K562 (cell line): ENCODE results near the gene COL23A1. TPM values are rescaled to one million over a fixed set of nuclear protein-coding genes. Genes with fewer than 3 reads are reported as not detected.

Experiments
- ATAC-seq: fragments of 200-7000 bp; cut with Tn5 transposase; 3 replicates; pipeline ENCODE4 v1.9.1; 2020; ENCODE audit warnings: moderate library complexity
- BruUV-seq: library from RNA; stranded (reverse); fragments of 400-500 nt; replicated peaks from 2 replicates; lab custom pipeline; 2021; lab: Mats Ljungman, UMichigan
- CTCF ChIA-PET: fragments of 300-600 bp; formaldehyde crosslinking; extraction: SDS; loops from one replicate; lab custom pipeline; 2021; ENCODE audit warnings: low intra/inter-chr PET ratio; lab: Yijun Ruan, JAX
- POLR2A ChIA-PET: fragments of 300-600, 350-650 bp; sonication (Branson Sonifier 250); formaldehyde crosslinking; extraction: SDS; loops from one replicate; lab custom pipeline; 2021; ENCODE audit warnings: antibody characterized with exemption, inconsistent platforms; lab: Yijun Ruan, JAX
- DNase-seq, 4 experiments: peaks; one replicate each; pipeline versions ENCODE4 v3.0.0 to v3.0.0-alpha.2; 2011 to 2018; ENCODE audit warnings: low spot score in 3 of 4, mixed read lengths in 3 of 4; ENCODE audit errors: extremely low read depth in 1 of 4
- FAIRE-seq: peaks from 2 replicates; lab custom pipeline; 2011; peaks lifted over from hg19 to GRCh38; lab: Jason Lieb, UNC
- H2AFZ ChIP-seq: 2 replicates; pipeline ENCODE4 v1.6.0; 2011; ENCODE audit warnings: low read depth, low read length, control low read depth, inconsistent platforms
- H3K27ac ChIP-seq: fragments of 200-600 bp; 3 replicates; pipeline ENCODE4 v1.8.0; 2011; ENCODE audit warnings: low read depth, mild to moderate bottlenecking, control low read depth, inconsistent platforms, low read length, moderate library complexity, mixed read lengths; ENCODE audit errors: extremely low read depth
- H3K27me3 ChIP-seq, 2 experiments: fragments of 300-600 bp in 1 of 2; 2 replicates in 1 of 2; 3 replicates in 1 of 2; pipeline versions ENCODE4 v1.6.0 to v1.8.0; 2011; ENCODE audit warnings: inconsistent platforms in 2 of 2, low read length in 2 of 2, mild to moderate bottlenecking in 1 of 2, mixed read lengths in 1 of 2, moderate library complexity in 1 of 2; ENCODE audit not compliant: control insufficient read depth in 2 of 2, insufficient read depth in 2 of 2
- H3K36me3 ChIP-seq: fragments of 300-600 bp; 3 replicates; pipeline ENCODE4 v1.8.0; 2011; ENCODE audit warnings: mild to moderate bottlenecking, low read length, inconsistent platforms; ENCODE audit not compliant: control insufficient read depth, insufficient read depth
- H3K4me1 ChIP-seq, 2 experiments: fragments of 200-600 bp in 1 of 2; replicated peaks in 1 of 2; 2 replicates in 1 of 2; 3 replicates in 1 of 2; pipeline versions ENCODE4 v1.5.1 to v1.8.0; 2011; ENCODE audit warnings: inconsistent platforms in 2 of 2, low read length in 2 of 2, mild to moderate bottlenecking in 1 of 2, mixed read lengths in 1 of 2, moderate library complexity in 1 of 2; ENCODE audit not compliant: control insufficient read depth in 2 of 2, insufficient read depth in 2 of 2
- H3K4me2 ChIP-seq: 2 replicates; pipeline ENCODE4 v1.6.1; 2011; ENCODE audit warnings: low read length, control low read depth, inconsistent platforms, mixed read lengths; ENCODE audit not compliant: insufficient read depth
- H3K4me3 ChIP-seq: fragments of 200-600 bp; sonication (generic), shearing (Covaris generic); 2 replicates; pipeline ENCODE4 v1.5.1; 2016; ENCODE audit warnings: control low read depth, inconsistent platforms
- H3K79me2 ChIP-seq: fragments of 200-600 bp; 3 replicates; pipeline ENCODE4 v1.8.0; 2011; ENCODE audit warnings: low read length, inconsistent platforms; ENCODE audit not compliant: control insufficient read depth, insufficient read depth
- H3K9ac ChIP-seq, 2 experiments: 2 replicates each; pipeline versions ENCODE4 v1.6.0 to v1.6.1; 2011; ENCODE audit warnings: low read depth in 2 of 2, low read length in 2 of 2, control low read depth in 1 of 2, inconsistent platforms in 1 of 2, mild to moderate bottlenecking in 1 of 2, mixed read lengths in 1 of 2; ENCODE audit not compliant: insufficient read depth in 1 of 2
- H3K9me1 ChIP-seq: one replicate; pipeline ENCODE4 v1.6.0; 2011; ENCODE audit warnings: inconsistent platforms, mild to moderate bottlenecking, low read length, moderate library complexity; ENCODE audit not compliant: control insufficient read depth, insufficient read depth
- H3K9me3 ChIP-seq: replicated peaks from 2 replicates; pipeline ENCODE4 v1.5.1; 2011; ENCODE audit warnings: low read depth, low read length, inconsistent platforms; ENCODE audit not compliant: control insufficient read depth, insufficient read depth
- H4K20me1 ChIP-seq: replicated peaks from 2 replicates; pipeline ENCODE4 v1.6.1; 2011; ENCODE audit warnings: low read length, inconsistent platforms, mixed read lengths; ENCODE audit not compliant: control insufficient read depth, insufficient read depth
- ATF1 ChIP-seq, 2 experiments: fragments of 450-650 bp in 1 of 2; IDR thresholded peaks; 2 replicates each; pipeline ENCODE4 v1.6.1; 2016; ENCODE audit warnings: missing compliant biosample characterization in 1 of 2, missing genetic modification characterization in 1 of 2
- CBX5 ChIP-seq: IDR thresholded peaks from 2 replicates; pipeline ENCODE4 v1.6.1; 2014; ENCODE audit warnings: low read depth, borderline replicate concordance
- EGR1 ChIP-seq: fragments of 450-650 bp; conservative IDR thresholded peaks from 2 replicates; pipeline ENCODE4 v1.6.1; 2017; ENCODE audit warnings: mild to moderate bottlenecking
- EWSR1 ChIP-seq: fragments of 450-650 bp; IDR thresholded peaks from 2 replicates; pipeline ENCODE4 v1.6.1; 2018; ENCODE audit warnings: borderline replicate concordance, mild to moderate bottlenecking, low read depth, moderate library complexity; ENCODE audit not compliant: partially characterized antibody
- FIP1L1 ChIP-seq: fragments of 200-400 bp; formaldehyde crosslinking; IDR thresholded peaks from 2 replicates; pipeline ENCODE4 v1.6.1; 2018; ENCODE audit warnings: mild to moderate bottlenecking, low read depth, low read length; ENCODE audit not compliant: poor library complexity, severe bottlenecking
- HES1 ChIP-seq: fragments of 450-650 bp; IDR thresholded peaks from 2 replicates; pipeline ENCODE4 v1.6.1; 2016; ENCODE audit warnings: low read depth, mild to moderate bottlenecking, moderate library complexity
- HNRNPUL1 ChIP-seq: fragments of 200-400 bp; formaldehyde crosslinking; IDR thresholded peaks from 2 replicates; pipeline ENCODE4 v1.6.1; 2017; ENCODE audit warnings: low read length
- KAT7 ChIP-seq: sonication (generic); formaldehyde crosslinking; IDR thresholded peaks from 2 replicates; pipeline ENCODE4 v1.8.0; 2022; ENCODE audit warnings: missing genetic modification reagents, mild to moderate bottlenecking, borderline replicate concordance
- KLF16 ChIP-seq: IDR thresholded peaks from 2 replicates; pipeline ENCODE4 v1.6.1; 2016; ENCODE audit warnings: antibody characterized with exemption
- MNT ChIP-seq, 2 experiments: fragments of 450-650 bp; conservative IDR thresholded peaks; 2 replicates each; pipeline ENCODE4 v1.6.1; 2017; ENCODE audit warnings: mild to moderate bottlenecking in 2 of 2, moderate library complexity in 2 of 2
- MYNN ChIP-seq, 2 experiments: sonication (generic); formaldehyde crosslinking in 1 of 2; IDR thresholded peaks; 2 replicates each; pipeline versions ENCODE4 v1.5.0 to v1.6.1; 2016 to 2020; ENCODE audit warnings: antibody characterized with exemption in 1 of 2, missing genetic modification reagents in 1 of 2
- NFIX ChIP-seq: fragments of 250-450 bp; sonication (Bioruptor Pico); IDR thresholded peaks from 2 replicates; pipeline ENCODE4 v1.4.0; 2020; ENCODE audit warnings: low read depth, mild to moderate bottlenecking, moderate library complexity
- POLR2A ChIP-seq: fragments of 450-650 bp; conservative IDR thresholded peaks from 2 replicates; pipeline ENCODE4 v1.6.1; 2016
- RBM39 ChIP-seq: fragments of 200-400 bp; formaldehyde crosslinking; optimal IDR thresholded peaks from 2 replicates; pipeline ENCODE3; 2018; ENCODE audit warnings: low read depth, low read length
- SNIP1 ChIP-seq: fragments of 450-650 bp; IDR thresholded peaks from 2 replicates; pipeline ENCODE4 v1.7.1; 2017; ENCODE audit warnings: low read depth, mild to moderate bottlenecking
- SUPT5H ChIP-seq: fragments of 450-650 bp; IDR thresholded peaks from 2 replicates; pipeline ENCODE4 v1.6.1; 2016
- ZNF133 ChIP-seq: fragments of 250-450 bp; sonication (Bioruptor Pico); IDR thresholded peaks from 2 replicates; pipeline ENCODE4 v1.4.0; 2020; ENCODE audit warnings: mild to moderate bottlenecking
- ZNF217 ChIP-seq: sonication (generic); formaldehyde crosslinking; IDR thresholded peaks from 2 replicates; pipeline ENCODE4 v1.8.0; 2022; ENCODE audit warnings: mild to moderate bottlenecking, missing genetic modification reagents
- ZNF436 ChIP-seq: fragments of 250-450, 450-650 bp; sonication (Bioruptor Pico); formaldehyde crosslinking; IDR thresholded peaks from 2 replicates; pipeline ENCODE4 v1.7.0; 2020; ENCODE audit warnings: mild to moderate bottlenecking
- WGBS: fragments of 100-300 bp; shearing (Covaris generic); methylation state at CpG from one replicate; pipeline ENCODE4 v1.1.6; 2016; ENCODE audit warnings: low coverage, mixed read lengths; ENCODE audit not compliant: insufficient coverage; ENCODE audit errors: missing lambda C conversion rate; 5-methylcytosine and 5-hydroxymethylcytosine counted together
- in situ Hi-C: fragments of 300-500 bp; cut with MboI; formaldehyde crosslinking; loops from 4 replicates; pipeline ENCODE4 v1.15.0; 2018; ENCODE audit warnings: inconsistent platforms, mixed read lengths
- intact Hi-C: fragments of 100-400 bp; cut with micrococcal nuclease; formaldehyde crosslinking; loops from 2 replicates; pipeline ENCODE4 v1.14.2; 2022
- polyA plus RNA-seq, 8 experiments: library from polyadenylated mRNA; depleted of rRNA in 4 of 8; stranded (reverse) in 5 of 8; unstranded in 3 of 8; fragments of >200 nt; fragmentation: Nextera tagmentation in 2 of 8; fragmentation: Illumina TruSeq in 1 of 8; extraction: Ambion mirVana in 2 of 8; extraction: Trizol in 1 of 8; gene quantifications; 2 replicates each; pipeline versions ENCODE4 v1.2.1 to v1.2.3, GENCODE V29; 2011 to 2014; ENCODE audit warnings: inconsistent platforms in 1 of 8, missing spikeins in 1 of 8
- total RNA-seq, 7 experiments: library from RNA; depleted of rRNA in 6 of 7; stranded (reverse); fragments of >200 nt in 6 of 7; fragmentation: Illumina TruSeq in 2 of 7; extraction: Trizol in 2 of 7; gene quantifications; 2 replicates each; pipeline versions ENCODE4 v1.2.1 to v1.2.3, GENCODE V29; 2011 to 2021; ENCODE audit warnings: low replicate concordance in 1 of 7
- TF ChIP-seq, protein P1 (sequence below): fragments of 200-800 bp; sonication (Bioruptor generic); IDR thresholded peaks from 2 replicates; pipeline ENCODE4 v1.6.1; 2017; ENCODE audit warnings: missing genetic modification characterization, missing compliant biosample characterization

Gene COL23A1
- total and polyA plus RNA-seq, 9 of the 15 experiments (the other 6 are each of a cell fraction or from before 2014, with no cell fraction given), result 0.09 TPM; not detected in 8

DNA sequence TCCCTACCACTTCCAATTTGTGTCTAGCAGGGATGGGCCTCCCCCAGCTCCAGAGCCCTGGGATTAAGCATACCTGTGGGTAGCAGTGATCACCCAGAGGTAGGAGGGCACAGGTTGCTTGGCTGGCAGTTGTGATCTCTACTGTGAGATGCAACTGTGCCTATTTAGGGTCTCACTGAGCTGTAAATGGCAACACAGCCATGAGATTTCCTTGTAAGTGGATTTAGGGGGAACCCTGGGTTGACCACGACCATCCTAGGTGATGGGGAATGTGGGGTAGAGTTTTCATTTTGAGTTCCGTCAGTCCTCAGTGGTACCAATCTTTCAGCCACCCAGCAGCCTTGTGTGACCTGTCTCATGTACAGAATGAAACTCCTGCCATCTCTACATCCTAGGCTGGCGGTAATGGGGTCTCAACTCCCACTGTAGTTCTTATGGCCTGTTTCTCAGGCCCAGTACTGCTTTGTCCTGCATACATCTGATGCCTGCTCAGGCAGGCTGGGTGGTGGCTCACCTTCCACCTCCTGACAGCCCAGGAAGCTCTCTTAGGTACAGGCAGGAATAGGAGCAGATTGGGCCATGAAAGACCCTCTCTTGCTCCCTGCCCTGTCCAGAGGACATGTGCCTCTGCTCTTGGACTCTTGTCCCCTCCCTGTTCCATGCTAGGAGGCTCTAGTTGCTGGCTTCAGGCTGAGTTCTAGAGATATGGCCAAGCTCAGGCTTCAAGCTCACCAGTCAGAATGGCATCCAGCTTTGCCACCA lies 377.8 kb downstream of the COL23A1 start:
- Histone ChIP-seq H3K27ac (peak overlapping the region; percentile 36; the same call in 2 of the 3 replicates), H3K79me2 (peaks cover 25% of the 10 kb centered on the region), H3K4me1 (peaks cover 7 to 21% of the 10 kb centered on the region in 2 experiments; a peak in 4 of 5 replicates), H3K27me3 (no peaks in the 10 kb centered on the region), H4K20me1 (peaks cover 54% of the 10 kb centered on the region), H3K9me3 (no peaks in the 10 kb centered on the region), H3K4me3 (no peak overlapping the region), H3K36me3 (peaks cover 99% of the 10 kb centered on the region), H3K4me2 (no peak overlapping the region), H2AFZ (no peak overlapping the region), H3K9me1 (peaks cover 4% of the 10 kb centered on the region), H3K9ac (peak overlapping the region in 1 of 2 experiments; percentile 18; a peak in 1 of 4 replicates)
- DNase-seq, result no peak
- FAIRE-seq, result no peak
- peak; percentile 15 for ATAC-seq
- in situ Hi-C loops, result no loop called here
- intact Hi-C loops, result no loop called here
- no TSS peak for BruUV-seq
- ChIA-PET POLR2A (interaction anchor here (0.6 to 12.7 kb wide), 11 partner anchors 8 to 1211 kb away, joined by 3 to 162 read pairs (median 4); partner anchors contain the start of genes HNRNPAB and PHYKPL), CTCF (no interaction called here)
- 83% methylated on average over 3 of the region's 3 CpGs for WGBS
- TF ChIP-seq EGR1 (no peak), POLR2A (peak; percentile 71), MNT (conservative IDR thresholded peaks at IDR 0.05) (no peak), RBM39 (no peak), KLF16 (no peak), CBX5 (no peak), ZNF133 (CRISPR knock-in tag) (no peak), ZNF436 (CRISPR knock-in tag) (no peak), SNIP1 (no peak), ZNF217 (CRISPR knock-in tag) (no peak), KAT7 (CRISPR knock-in tag) (no peak), EWSR1 (no peak), ATF1 (CRISPR knock-in tag; IDR thresholded peaks at IDR 0.05) (no peak), ATF1 (tag; IDR thresholded peaks at IDR 0.05) (no peak), HES1 (no peak), SUPT5H (peak; percentile 58), MYNN (IDR thresholded peaks at IDR 0.05) (peak; percentile 54; the same call in 1 of the 2 replicates), MYNN (CRISPR knock-in tag; IDR thresholded peaks at IDR 0.05) (no peak), FIP1L1 (no peak), NFIX (CRISPR knock-in tag) (no peak), HNRNPUL1 (0 out of 2 replicates have a peak, but pooled peaks have one; percentile 2)
- TF ChIP-seq, protein P1, sequence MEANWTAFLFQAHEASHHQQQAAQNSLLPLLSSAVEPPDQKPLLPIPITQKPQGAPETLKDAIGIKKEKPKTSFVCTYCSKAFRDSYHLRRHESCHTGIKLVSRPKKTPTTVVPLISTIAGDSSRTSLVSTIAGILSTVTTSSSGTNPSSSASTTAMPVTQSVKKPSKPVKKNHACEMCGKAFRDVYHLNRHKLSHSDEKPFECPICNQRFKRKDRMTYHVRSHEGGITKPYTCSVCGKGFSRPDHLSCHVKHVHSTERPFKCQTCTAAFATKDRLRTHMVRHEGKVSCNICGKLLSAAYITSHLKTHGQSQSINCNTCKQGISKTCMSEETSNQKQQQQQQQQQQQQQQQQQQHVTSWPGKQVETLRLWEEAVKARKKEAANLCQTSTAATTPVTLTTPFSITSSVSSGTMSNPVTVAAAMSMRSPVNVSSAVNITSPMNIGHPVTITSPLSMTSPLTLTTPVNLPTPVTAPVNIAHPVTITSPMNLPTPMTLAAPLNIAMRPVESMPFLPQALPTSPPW (CRISPR knock-in tag), result no peak
